CD4-positive, CD25-positive, alpha-beta regulatory T cell (primary cell): ENCODE data around the gene COX7A2L. TPM values are rescaled to one million over a fixed set of nuclear protein-coding genes. Genes with fewer than 3 reads are reported as not detected.

Experiments used
- ATAC-seq, 2 donors: fragments of 150-1000 bp; cut with Tn5 transposase; one replicate each; pipeline ENCODE4 v1.10.0; 2021; ENCODE audit warnings: low read depth in 2 of 2, moderate number of reproducible peaks in 2 of 2, moderate library complexity in 1 of 2
- DNase-seq, 3 donors: peaks; one replicate each; pipeline versions ENCODE4 v3.0.0 to v3.0.0-alpha.2; 2012 to 2022; ENCODE audit warnings: mixed read lengths in 1 of 3
- H3K27ac ChIP-seq: one replicate; pipeline ENCODE4 v1.7.0; 2013; ENCODE audit warnings: mild to moderate bottlenecking, low read length; ENCODE audit not compliant: insufficient read depth, poor library complexity, severe bottlenecking
- H3K27me3 ChIP-seq: one replicate; pipeline ENCODE4 v1.7.0; 2013; ENCODE audit warnings: low read length; ENCODE audit not compliant: control insufficient read depth, insufficient read depth
- H3K36me3 ChIP-seq: one replicate; pipeline ENCODE4 v1.7.0; 2013; ENCODE audit warnings: mild to moderate bottlenecking, low read length, moderate library complexity; ENCODE audit not compliant: control insufficient read depth, insufficient read depth
- H3K4me1 ChIP-seq: 2 replicates; pipeline ENCODE4 v1.7.0; 2013; ENCODE audit warnings: mild to moderate bottlenecking, low read length; ENCODE audit not compliant: insufficient read depth, control insufficient read depth, poor library complexity, severe bottlenecking
- H3K4me3 ChIP-seq: one replicate; pipeline ENCODE4 v1.7.0; 2013; ENCODE audit warnings: low read depth, mild to moderate bottlenecking, low read length, moderate library complexity
- H3K9me3 ChIP-seq, 2 experiments: 1 replicate in 1 of 2; 2 replicates in 1 of 2; pipeline ENCODE4 v1.7.0; 2013; ENCODE audit warnings: low read length in 2 of 2, mild to moderate bottlenecking in 1 of 2, moderate library complexity in 1 of 2; ENCODE audit not compliant: control insufficient read depth in 2 of 2
- H3K27ac Mint-ChIP-seq, 3 donors: one replicate each; pipeline ENCODE4 v1.8.0; 2020 to 2022; ENCODE audit warnings: mild to moderate bottlenecking in 3 of 3, mixed read lengths in 3 of 3, moderate library complexity in 2 of 3
- H3K27me3 Mint-ChIP-seq: one replicate; pipeline ENCODE4 v1.8.0; 2022; ENCODE audit warnings: mild to moderate bottlenecking, mixed read lengths
- H3K36me3 Mint-ChIP-seq: one replicate; pipeline ENCODE4 v1.8.0; 2020; ENCODE audit warnings: mixed read lengths
- H3K4me1 Mint-ChIP-seq, 4 donors: one replicate each; pipeline ENCODE4 v1.8.0; 2020 to 2022; ENCODE audit warnings: mixed read lengths in 4 of 4, mild to moderate bottlenecking in 1 of 4
- H3K4me3 Mint-ChIP-seq, 4 donors: one replicate each; pipeline ENCODE4 v1.8.0; 2020 to 2022; ENCODE audit warnings: mild to moderate bottlenecking in 4 of 4, mixed read lengths in 4 of 4, moderate library complexity in 3 of 4
- H3K9me3 Mint-ChIP-seq, 7 donors: one replicate each; pipeline ENCODE4 v1.8.0; 2020 to 2022; ENCODE audit warnings: mixed read lengths in 7 of 7, mild to moderate bottlenecking in 3 of 7, moderate library complexity in 2 of 7
- polyA plus RNA-seq, 4 donors: library from polyadenylated mRNA; unstranded; fragments of 300-500 nt; fragmentation: Illumina TruSeq; gene quantifications; one replicate each; pipeline ENCODE4 v1.2.3, GENCODE V29; 2021
- total RNA-seq: library from RNA; stranded (reverse); gene quantifications from one replicate; pipeline ENCODE4 v1.2.3, GENCODE V29; 2022

COX7A2L gene
- total and polyA plus RNA-seq, 5 donors from 2014 or later, result 57.2 to 214 (median 191) TPM

GRCh38 chr2:42372474-42373200 is 11.6 kb upstream of the COX7A2L start:
- Histone ChIP-seq H3K27me3 (no peaks in the 10 kb centered on the region), H3K4me3 (no peak overlapping the region), H3K9me3 (no peaks in the 10 kb centered on the region), H3K4me1 (no peaks in the 10 kb centered on the region), H3K27ac (no peak overlapping the region), H3K36me3 (no peaks in the 10 kb centered on the region)
- peak in 1 of 3 donors; percentile 30 for DNase-seq
- Mint-ChIP-seq H3K36me3 (no peaks in the 10 kb centered on the region), H3K4me3 (no peak overlapping the region), H3K9me3 (peaks cover 0 to 2% (median 0%) of the 10 kb centered on the region in 7 donors), H3K4me1 (peaks cover 0 to 9% (median 4%) of the 10 kb centered on the region in 4 donors), H3K27me3 (peaks cover 7% of the 10 kb centered on the region), H3K27ac (no peak overlapping the region)
- ATAC-seq, result no peak

GRCh38 chr2:42371611-42372473 is 10.8 kb upstream of the COX7A2L start:
- Histone ChIP-seq H3K27ac (no peak overlapping the region), H3K27me3 (no peaks in the 10 kb centered on the region), H3K36me3 (no peaks in the 10 kb centered on the region), H3K4me3 (no peak overlapping the region), H3K4me1 (no peaks in the 10 kb centered on the region), H3K9me3 (no peaks in the 10 kb centered on the region)
- H3K4me3 Mint-ChIP-seq, result no peak overlapping the region
- H3K27ac Mint-ChIP-seq, result peak overlapping the region in 1 of 3 donors; percentile 14
- no peak for ATAC-seq
- H3K4me1 Mint-ChIP-seq, result peaks cover 0 to 10% (median 5%) of the 10 kb centered on the region in 4 donors
- peaks cover 0 to 2% (median 0%) of the 10 kb centered on the region in 7 donors for H3K9me3 Mint-ChIP-seq
- DNase-seq, result no peak
- peaks cover 6% of the 10 kb centered on the region for H3K27me3 Mint-ChIP-seq
- no peaks in the 10 kb centered on the region for H3K36me3 Mint-ChIP-seq

GRCh38 chr2:42369532-42370229 is 8.7 kb upstream of the COX7A2L start:
- Histone ChIP-seq H3K36me3 (no peaks in the 10 kb centered on the region), H3K9me3 (no peaks in the 10 kb centered on the region), H3K27ac (no peak overlapping the region), H3K27me3 (no peaks in the 10 kb centered on the region), H3K4me3 (no peak overlapping the region), H3K4me1 (no peaks in the 10 kb centered on the region)
- no peaks in the 10 kb centered on the region for H3K27me3 Mint-ChIP-seq
- DNase-seq (no peak), ATAC-seq (no peak)
- no peaks in the 10 kb centered on the region for H3K36me3 Mint-ChIP-seq
- H3K9me3 Mint-ChIP-seq, result peaks cover 0 to 2% (median 0%) of the 10 kb centered on the region in 7 donors
- H3K4me1 Mint-ChIP-seq, result peaks cover 0 to 9% (median 4%) of the 10 kb centered on the region in 4 donors
- H3K4me3 Mint-ChIP-seq, result peak overlapping the region in 1 of 4 donors; percentile 55
- H3K27ac Mint-ChIP-seq, result peak overlapping the region in 1 of 3 donors; percentile 55

- H3K4me1 ChIP-seq, result no peaks in the 10 kb centered on the region
- no peaks in the 10 kb centered on the region for H3K36me3 ChIP-seq
- DNase-seq, result no peak
- peaks cover 0 to 2% (median 0%) of the 10 kb centered on the region in 7 donors for H3K9me3 Mint-ChIP-seq
- no peak overlapping the region for H3K27ac ChIP-seq
- H3K27me3 Mint-ChIP-seq, result no peaks in the 10 kb centered on the region
- H3K36me3 Mint-ChIP-seq, result no peaks in the 10 kb centered on the region
- H3K4me3 Mint-ChIP-seq, result no peak overlapping the region
- no peak overlapping the region for H3K4me3 ChIP-seq
- peaks cover 0 to 9% (median 4%) of the 10 kb centered on the region in 4 donors for H3K4me1 Mint-ChIP-seq
- no peak for ATAC-seq
- no peak overlapping the region for H3K27ac Mint-ChIP-seq
- H3K27me3 ChIP-seq, result no peaks in the 10 kb centered on the region
- no peaks in the 10 kb centered on the region for H3K9me3 ChIP-seq
Measured at GRCh38 chr2:42368817-42369531, 8.0 kb upstream of the COX7A2L start.

- no peaks in the 10 kb centered on the region for H3K4me1 ChIP-seq
- Mint-ChIP-seq H3K27ac (peak overlapping the region in 1 of 3 donors; percentile 27), H3K36me3 (no peaks in the 10 kb centered on the region), H3K27me3 (no peaks in the 10 kb centered on the region), H3K9me3 (peaks cover 0 to 2% (median 0%) of the 10 kb centered on the region in 7 donors), H3K4me3 (peak overlapping the region in 1 of 4 donors; percentile 39), H3K4me1 (peaks cover 0 to 9% (median 4%) of the 10 kb centered on the region in 4 donors)
- ATAC-seq, result no peak
- no peaks in the 10 kb centered on the region for H3K36me3 ChIP-seq
- H3K4me3 ChIP-seq, result no peak overlapping the region
- H3K9me3 ChIP-seq, result no peaks in the 10 kb centered on the region
- H3K27ac ChIP-seq, result no peak overlapping the region
- H3K27me3 ChIP-seq, result no peaks in the 10 kb centered on the region
- no peak for DNase-seq
Measured at GRCh38 chr2:42367835-42368234, 6.8 kb upstream of the COX7A2L start.

- H3K4me3 ChIP-seq, result no peak overlapping the region
- Mint-ChIP-seq H3K36me3 (no peaks in the 10 kb centered on the region), H3K9me3 (peaks cover 0 to 2% (median 0%) of the 10 kb centered on the region in 7 donors), H3K4me1 (peaks cover 8 to 19% (median 13%) of the 10 kb centered on the region in 4 donors), H3K27ac (no peak overlapping the region), H3K4me3 (no peak overlapping the region), H3K27me3 (no peaks in the 10 kb centered on the region)
- H3K9me3 ChIP-seq, result no peaks in the 10 kb centered on the region
- no peaks in the 10 kb centered on the region for H3K27me3 ChIP-seq
- H3K4me1 ChIP-seq, result peaks cover 9% of the 10 kb centered on the region
- no peak for DNase-seq
- H3K36me3 ChIP-seq, result no peaks in the 10 kb centered on the region
- ATAC-seq, result no peak
- H3K27ac ChIP-seq, result no peak overlapping the region
Measured at GRCh38 chr2:42366411-42366810, 5.4 kb upstream of the COX7A2L start.

GRCh38 chr2:42364658-42365057 is 3.6 kb upstream of the COX7A2L start:
- peaks cover 17% of the 10 kb centered on the region for H3K4me1 ChIP-seq
- H3K27me3 Mint-ChIP-seq, result no peaks in the 10 kb centered on the region

More at GRCh38 chr2:42364658-42365057, 3.6 kb upstream of the COX7A2L start:
- Mint-ChIP-seq H3K4me1 (peaks cover 15 to 29% (median 22%) of the 10 kb centered on the region in 4 donors), H3K4me3 (peak overlapping the region in 1 of 4 donors; percentile 43), H3K9me3 (no peaks in the 10 kb centered on the region), H3K36me3 (no peaks in the 10 kb centered on the region), H3K27ac (no peak overlapping the region)
- Histone ChIP-seq H3K27me3 (no peaks in the 10 kb centered on the region), H3K36me3 (no peaks in the 10 kb centered on the region), H3K9me3 (no peaks in the 10 kb centered on the region), H3K27ac (no peak overlapping the region), H3K4me3 (no peak overlapping the region)
- DNase-seq (no peak), ATAC-seq (no peak)
